NCI-H2107 (cell line): ENCODE measurements around the gene RXRG.
"Not testable (repeated sequence)": the region's sequence is repeated elsewhere in the genome, so short reads cannot be mapped to it uniquely, and the experiment has no call there.

ENCODE experiments used
- DNase-seq: peaks from one replicate; lab custom pipeline; 2025; lab: John Stamatoyannopoulos, UW

RXRG gene

GRCh38 chr1:165444897-165445370 lies at the start of gene RXRG:
RXRG (minus strand) TSS chr1:165445126; CDS start chr1:165444893, 233 bp downstream.
- DNase-seq = no peak

GRCh38 chr1:165492845-165493373 lies 48.0 kb upstream of the RXRG start:
- DNase-seq = no peak

DNA sequence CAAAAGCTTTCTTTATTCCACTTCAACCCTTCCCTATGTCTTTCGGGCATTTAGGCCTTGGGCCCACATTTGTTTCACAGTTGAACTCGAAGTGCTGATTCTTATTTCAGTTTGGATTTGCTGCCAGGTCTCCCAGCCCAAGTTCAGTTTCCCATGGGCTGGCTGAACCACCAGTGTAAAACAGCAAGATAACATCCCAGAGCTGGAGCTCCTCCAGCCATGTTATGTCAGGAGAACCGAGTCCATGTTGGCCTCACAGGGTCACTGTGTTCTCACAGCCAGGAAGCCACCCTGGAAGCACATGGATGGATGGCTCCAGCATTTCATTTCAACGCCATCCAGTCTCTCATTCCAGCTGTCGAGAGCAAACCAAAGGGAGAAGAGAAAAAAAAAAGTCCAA lies 45.2 kb upstream of the RXRG start:
- DNase-seq = no peak

DNA sequence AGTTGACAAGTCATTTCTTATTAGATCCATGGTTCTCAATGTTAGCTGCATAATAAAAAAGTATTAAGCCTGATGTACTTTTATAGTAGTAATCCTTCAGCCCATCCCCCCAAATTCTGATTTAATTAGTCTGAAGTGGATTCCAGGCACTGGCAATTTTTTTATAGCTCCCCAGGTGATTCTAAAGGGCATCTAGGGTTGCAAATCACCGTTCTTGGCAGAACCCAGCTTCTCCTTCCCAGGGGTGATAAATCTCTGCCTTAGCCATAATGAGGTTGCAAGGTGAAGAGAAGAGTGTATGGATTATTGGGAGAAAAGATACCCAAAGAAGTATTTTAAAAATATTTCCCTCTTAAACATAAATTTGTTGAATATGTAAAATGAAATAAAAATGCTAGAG lies 43.0 kb upstream of the RXRG start:
- DNase-seq = no peak

- no peak for DNase-seq
These were observed 41.7 kb upstream of the RXRG start for GRCh38 chr1:165486663-165487062.

DNA sequence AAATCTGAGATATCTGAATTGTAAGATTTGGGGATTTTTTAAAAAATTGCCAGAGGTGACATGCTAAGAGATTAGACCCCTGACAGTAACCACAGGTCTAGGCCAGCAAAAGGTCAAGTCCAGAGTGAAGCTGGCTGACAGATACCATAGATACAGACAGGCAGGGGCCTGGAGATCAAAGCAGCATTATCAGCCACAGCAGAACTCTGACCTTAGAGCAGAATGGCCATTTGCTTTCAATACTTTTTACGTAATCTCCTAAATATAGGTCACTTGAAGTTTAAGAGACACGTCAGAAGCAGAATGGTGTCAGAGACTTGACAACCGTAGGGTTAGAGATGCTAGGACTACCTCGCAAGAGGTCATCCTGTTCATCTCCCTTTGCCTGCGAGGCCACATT lies 40.8 kb upstream of the RXRG start:
- DNase-seq = no peak

DNA sequence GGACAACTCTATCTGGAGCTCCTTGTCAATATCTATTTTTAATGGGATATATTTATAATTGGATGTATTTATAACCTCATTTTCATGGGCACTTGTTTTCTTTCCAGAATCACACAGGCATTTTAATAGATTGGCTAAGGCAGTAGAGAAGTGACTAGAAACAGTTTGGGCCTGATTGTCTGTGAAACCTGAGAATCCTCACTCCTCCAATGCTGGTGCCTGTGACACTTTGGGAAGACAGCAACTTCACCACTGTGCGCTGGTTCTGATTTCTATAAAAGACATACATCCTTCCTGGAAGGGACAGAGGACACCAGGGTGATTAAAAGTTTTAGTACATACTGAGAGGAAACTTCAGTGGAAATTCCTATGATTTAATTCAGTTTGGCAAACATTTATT lies 39.6 kb upstream of the RXRG start:
- no peak for DNase-seq

DNA sequence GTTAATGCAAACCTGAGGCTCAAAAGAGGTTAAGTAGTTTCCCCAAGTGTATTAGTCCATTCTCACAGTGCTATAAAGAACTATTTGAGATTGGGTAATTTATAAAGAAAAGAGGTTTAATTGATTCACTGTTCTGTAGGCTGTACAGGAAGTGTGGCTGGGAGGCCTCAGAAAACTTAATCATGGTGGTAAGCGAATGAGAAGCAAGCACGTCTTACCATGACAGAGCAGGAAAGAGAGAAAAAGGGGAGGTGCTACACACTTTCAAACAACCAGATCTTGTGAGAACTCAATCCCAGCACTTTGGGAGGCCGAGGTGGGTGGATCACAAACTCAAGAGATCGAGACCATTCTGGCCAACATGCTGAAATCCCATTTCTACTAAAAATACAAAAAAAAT lies 38.5 kb upstream of the RXRG start:
- DNase-seq = no peak

DNA sequence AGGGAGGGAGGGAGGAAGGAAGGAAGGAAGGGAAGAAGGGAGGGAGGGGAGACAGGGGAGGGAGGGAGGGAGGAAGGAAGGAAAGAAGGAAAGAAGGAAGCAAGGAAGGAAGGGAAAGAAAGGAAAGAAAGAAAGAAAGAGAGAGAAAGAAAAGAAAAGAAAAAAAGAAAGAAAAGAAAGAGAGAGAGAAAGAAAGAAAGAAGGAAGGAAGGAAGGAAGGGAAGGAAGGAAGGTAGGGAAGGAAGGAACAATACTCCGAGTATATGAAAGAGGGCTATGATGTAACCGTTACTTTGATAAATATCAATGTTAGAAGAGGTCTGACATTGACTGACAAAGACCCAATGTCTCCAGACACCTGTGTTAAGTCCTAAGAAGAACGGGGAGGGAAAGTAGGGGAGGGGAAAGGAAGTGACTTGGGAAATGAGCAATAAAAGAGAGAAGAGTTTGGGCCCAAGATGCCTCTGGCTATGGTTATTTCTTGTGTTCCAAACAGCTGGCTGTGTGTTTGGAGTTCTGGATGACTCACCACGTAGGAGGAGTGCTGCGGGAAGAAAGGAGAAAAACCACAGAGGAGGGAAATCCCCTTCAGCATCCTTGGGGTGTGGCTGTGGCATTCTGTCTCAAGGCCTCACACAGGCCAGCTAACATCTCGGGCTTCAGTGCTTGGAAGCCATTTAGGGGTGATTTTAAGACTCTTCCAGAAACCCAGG lies 37.0 kb upstream of the RXRG start:
- DNase-seq = no peak

GRCh38 chr1:165476776-165477175 lies 31.9 kb upstream of the RXRG start:
- DNase-seq = no peak

GRCh38 chr1:165474196-165474595 lies 29.3 kb upstream of the RXRG start:
- no peak for DNase-seq

DNA sequence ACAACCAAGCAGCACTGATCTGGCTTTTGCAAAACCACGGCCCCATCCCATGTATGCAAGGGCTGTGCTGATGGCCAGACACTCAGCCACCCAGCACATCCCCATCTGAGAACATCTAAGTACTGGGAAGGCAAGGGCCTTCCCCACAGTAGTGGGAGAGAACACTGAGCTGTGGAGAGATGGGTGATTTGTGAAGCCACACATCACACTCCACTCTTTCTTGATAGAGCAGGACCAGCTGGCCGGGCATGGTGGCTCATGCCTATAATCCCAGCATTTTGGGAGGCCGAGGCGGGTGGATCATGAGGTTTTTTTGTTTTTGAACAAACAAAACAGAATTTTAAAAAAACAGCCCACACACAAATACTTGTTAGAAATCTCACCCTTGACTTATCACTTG lies 28.2 kb upstream of the RXRG start:
- DNase-seq = no peak

DNA sequence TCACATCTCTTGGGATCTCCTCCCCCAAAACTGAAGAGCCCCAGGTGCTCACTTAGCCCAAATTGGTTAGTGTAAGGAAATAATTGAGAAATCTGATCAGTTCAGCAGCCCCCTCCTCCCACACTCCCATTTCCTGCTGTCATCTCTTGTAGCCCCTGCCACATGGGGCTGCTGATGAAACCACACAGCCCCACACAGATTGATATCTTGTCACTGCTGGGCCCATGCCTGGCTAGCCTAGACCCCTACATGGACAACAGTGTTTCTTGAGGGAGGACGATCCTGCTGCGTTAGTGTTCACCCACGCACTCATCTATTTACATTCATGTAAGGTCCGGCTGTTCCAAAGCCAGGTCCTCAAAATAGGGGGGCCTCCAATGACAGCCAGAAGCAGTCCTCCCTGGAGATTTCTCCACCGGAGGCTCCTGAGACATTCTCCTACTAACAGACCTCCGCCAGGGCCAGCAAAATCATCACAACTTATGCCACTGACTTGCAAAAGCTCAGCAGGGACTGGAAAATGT lies 23.9 kb upstream of the RXRG start:
- DNase-seq = no peak

- no peak for DNase-seq
These were observed 23.3 kb upstream of the RXRG start for GRCh38 chr1:165468253-165468652.

GRCh38 chr1:165467706-165468105 lies 22.8 kb upstream of the RXRG start:
- no peak for DNase-seq

DNA sequence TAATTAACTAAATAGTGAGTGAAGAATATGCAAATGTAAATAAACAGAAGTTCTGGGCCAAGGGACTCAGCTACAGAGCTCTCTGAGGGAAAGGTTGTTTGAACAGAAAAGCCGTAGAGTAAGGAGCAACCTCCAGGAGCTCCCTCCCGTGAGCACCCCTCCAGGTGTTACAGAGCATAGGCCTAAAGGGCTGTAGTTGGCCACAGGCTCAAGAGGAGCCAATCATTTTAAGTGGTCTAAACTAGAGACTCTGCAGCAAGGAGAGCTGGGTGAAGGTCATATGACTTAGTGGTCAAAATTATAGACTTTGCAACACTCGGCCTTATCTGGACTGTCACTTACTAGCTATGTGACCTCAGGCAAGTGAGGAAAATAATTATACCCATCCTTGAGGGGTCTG lies 19.1 kb upstream of the RXRG start:
- DNase-seq = no peak

GRCh38 chr1:165459683-165460082 lies 14.8 kb upstream of the RXRG start:
- not testable (repeated sequence) for DNase-seq

DNA sequence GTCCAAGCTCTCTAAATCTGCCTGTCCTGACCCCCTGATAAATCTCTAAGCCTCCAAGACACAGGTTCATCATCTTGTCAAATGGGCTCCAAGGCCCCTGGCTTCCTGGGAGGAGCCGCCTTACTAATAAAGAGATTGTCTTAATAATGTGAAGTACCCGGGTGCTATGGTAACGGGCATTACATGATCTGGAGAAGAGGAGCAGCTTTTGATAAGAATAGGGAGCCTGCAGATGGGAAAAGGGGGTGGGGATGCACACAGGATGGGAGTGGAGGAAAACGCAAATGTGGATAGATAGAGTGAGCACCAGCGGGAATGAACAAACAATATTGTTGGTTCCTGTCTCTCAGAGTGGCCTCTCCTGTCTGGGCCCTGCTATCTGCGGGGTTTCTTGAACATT lies 11.9 kb upstream of the RXRG start:
- no peak for DNase-seq

DNA sequence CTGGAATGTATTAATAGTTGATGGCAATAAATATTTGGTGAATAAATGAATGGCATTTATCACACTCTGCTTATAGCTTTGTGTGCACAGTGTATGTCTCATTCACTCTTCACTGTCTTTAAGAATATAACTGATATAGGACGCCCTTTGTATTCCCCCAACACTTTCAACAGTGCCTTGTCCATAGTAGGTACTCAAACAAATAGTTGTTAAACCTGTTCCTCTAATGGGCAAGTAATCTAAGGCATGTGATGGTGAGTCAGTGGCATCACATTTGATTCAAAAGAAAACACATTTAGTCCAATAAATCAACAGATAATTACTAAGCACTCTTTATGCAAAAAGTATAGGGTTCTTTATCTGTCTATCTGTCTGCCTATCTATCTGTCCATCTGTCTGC lies 11.2 kb upstream of the RXRG start:
- DNase-seq = no peak

- no peak for DNase-seq
These were observed 10.2 kb upstream of the RXRG start for GRCh38 chr1:165455111-165455510.

- no peak for DNase-seq
These were observed 9.2 kb upstream of the RXRG start for GRCh38 chr1:165454091-165454610.

- no peak for DNase-seq
These were observed 7.6 kb upstream of the RXRG start for GRCh38 chr1:165452336-165453130.

DNA sequence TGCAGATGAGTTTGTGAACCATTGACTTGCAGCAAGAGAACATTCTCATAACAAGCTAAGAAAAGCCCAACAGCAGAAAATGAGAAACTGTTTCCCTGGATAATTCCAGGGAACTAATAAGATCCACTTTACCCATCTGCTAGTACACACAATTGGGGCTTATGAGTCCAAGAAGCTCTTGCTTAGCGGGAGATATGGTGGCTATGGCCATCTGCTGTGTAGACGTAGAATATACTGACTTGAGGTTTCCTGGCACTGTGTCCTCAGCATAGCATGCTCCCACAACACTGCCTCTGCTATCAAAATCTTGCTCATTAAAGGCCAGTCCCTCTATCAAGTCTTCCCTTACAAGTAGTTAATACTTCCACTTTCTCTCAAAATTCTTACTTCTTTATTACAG lies 6.8 kb upstream of the RXRG start:
- no peak for DNase-seq
